ELR (cell line): ENCODE results near the gene HSPB3.
A peak's percentile ranks its signal among the peaks of the same experiment; 100 is the strongest.
"Not testable (repeated sequence)": the region's sequence is repeated elsewhere in the genome, so short reads cannot be mapped to it uniquely, and the experiment has no call there.

Experiments used
- DNase-seq: peaks from one replicate; pipeline ENCODE4 v3.0.0-alpha.2; 2015; ENCODE audit warnings: low read depth

HSPB3 gene

GRCh38 chr5:54455413-54456157 is at the start of gene HSPB3:
HSPB3 (plus strand) TSS chr5:54455699; CDS start chr5:54455790, 91 bp downstream.
- DNase-seq = peak; percentile 13

- DNase-seq = no peak
These were observed 44.3 kb upstream of the HSPB3 start for GRCh38 chr5:54411176-54411575.

GRCh38 chr5:54412913-54413312 is 42.6 kb upstream of the HSPB3 start:
- no peak for DNase-seq

- no peak for DNase-seq
These were observed 40.4 kb upstream of the HSPB3 start for GRCh38 chr5:54415147-54415546.

- DNase-seq = peak; percentile 8
These were observed 39.5 kb upstream of the HSPB3 start for GRCh38 chr5:54415896-54416601.

GRCh38 chr5:54419573-54420423 is 35.7 kb upstream of the HSPB3 start:
- peak; percentile 78 for DNase-seq

GRCh38 chr5:54420511-54420910 is 35.0 kb upstream of the HSPB3 start:
- DNase-seq = not testable (repeated sequence)

GRCh38 chr5:54421976-54422375 is 33.5 kb upstream of the HSPB3 start:
- DNase-seq = no peak

- no peak for DNase-seq
These were observed 30.2 kb upstream of the HSPB3 start for GRCh38 chr5:54425258-54425657.

- no peak for DNase-seq
These were observed 29.3 kb upstream of the HSPB3 start for GRCh38 chr5:54426209-54426608.

GRCh38 chr5:54434650-54435049 is 20.8 kb upstream of the HSPB3 start:
- DNase-seq = not testable (repeated sequence)

GRCh38 chr5:54438620-54439389 is 16.7 kb upstream of the HSPB3 start:
- DNase-seq = no peak

GRCh38 chr5:54440456-54440893 is 15.0 kb upstream of the HSPB3 start:
- no peak for DNase-seq

- no peak for DNase-seq
These were observed 13.2 kb upstream of the HSPB3 start for GRCh38 chr5:54442271-54442670.

- peak; percentile 61 for DNase-seq
These were observed 12.2 kb upstream of the HSPB3 start for GRCh38 chr5:54443270-54443669.

- DNase-seq = no peak
These were observed 9.7 kb upstream of the HSPB3 start for GRCh38 chr5:54445691-54446378.

GRCh38 chr5:54446379-54446732 is 9.1 kb upstream of the HSPB3 start:
- no peak for DNase-seq

- no peak for DNase-seq
These were observed 5.6 kb upstream of the HSPB3 start for GRCh38 chr5:54449923-54450322.

- DNase-seq = no peak
These were observed 5.0 kb upstream of the HSPB3 start for GRCh38 chr5:54450542-54450941.

GRCh38 chr5:54453046-54453445 is 2.5 kb upstream of the HSPB3 start:
- DNase-seq = no peak

- DNase-seq = no peak
These were observed 897 bp upstream of the HSPB3 start for GRCh38 chr5:54454602-54455001.
